Stimulated activated CD4-positive, alpha-beta T cell treated with anti-CD3 and anti-CD28 coated beads, Interleukin-1b, Interleukin-23, amount 100 ng/mL, for 48 hours (primary cell): ENCODE results near the gene ATP2B1.

Experiments
- DNase-seq: peaks from one replicate; pipeline ENCODE4 v3.0.0-alpha.2; 2020

ATP2B1 gene

GRCh38 chr12:89574736-89575208 lies 133.9 kb downstream of the ATP2B1 start:
- no peak for DNase-seq

- no peak for DNase-seq
These were observed 135.4 kb downstream of the ATP2B1 start for GRCh38 chr12:89573051-89573810.

- no peak for DNase-seq
These were observed 137.0 kb downstream of the ATP2B1 start for GRCh38 chr12:89571491-89572195.

- no peak for DNase-seq
These were observed 140.2 kb downstream of the ATP2B1 start for GRCh38 chr12:89568484-89568883.

- no peak for DNase-seq
These were observed 140.9 kb downstream of the ATP2B1 start for GRCh38 chr12:89567691-89568239.

- DNase-seq, result no peak
These were observed 142.0 kb downstream of the ATP2B1 start for GRCh38 chr12:89566615-89567014.

GRCh38 chr12:89565002-89565401 lies 143.6 kb downstream of the ATP2B1 start:
- DNase-seq, result no peak

GRCh38 chr12:89559753-89560152 lies 148.9 kb downstream of the ATP2B1 start:
- DNase-seq, result no peak

- no peak for DNase-seq
These were observed 151.7 kb downstream of the ATP2B1 start for GRCh38 chr12:89556976-89557375.

GRCh38 chr12:89552376-89552775 lies 156.3 kb downstream of the ATP2B1 start:
- DNase-seq, result no peak

- DNase-seq, result no peak
These were observed 156.9 kb downstream of the ATP2B1 start for GRCh38 chr12:89551747-89552146.

GRCh38 chr12:89547101-89547500 lies 161.5 kb downstream of the ATP2B1 start:
- no peak for DNase-seq

- DNase-seq, result no peak
These were observed 162.5 kb downstream of the ATP2B1 start for GRCh38 chr12:89546151-89546550.

GRCh38 chr12:89544681-89545184 lies 163.9 kb downstream of the ATP2B1 start:
- no peak for DNase-seq

- DNase-seq, result no peak
These were observed 164.6 kb downstream of the ATP2B1 start for GRCh38 chr12:89544022-89544421.

- DNase-seq, result peak; percentile 57
These were observed 165.6 kb downstream of the ATP2B1 start for GRCh38 chr12:89542912-89543592.

- DNase-seq, result no peak
These were observed 166.4 kb downstream of the ATP2B1 start for GRCh38 chr12:89542236-89542635.

GRCh38 chr12:89540586-89540985 lies 168.1 kb downstream of the ATP2B1 start:
- DNase-seq, result no peak

- no peak for DNase-seq
These were observed 169.0 kb downstream of the ATP2B1 start for GRCh38 chr12:89539426-89540223.

- DNase-seq, result no peak
These were observed 169.7 kb downstream of the ATP2B1 start for GRCh38 chr12:89538897-89539296.
